Keratinocyte (primary cell): ENCODE results near the gene DNAJC7.

Experiments
- EZH2 ChIP-seq: IDR thresholded peaks from one replicate; pipeline ENCODE4 v1.6.1; 2012; ENCODE audit warnings: inconsistent platforms, mild to moderate bottlenecking, low read length, moderate library complexity
- TF ChIP-seq, protein P1 (sequence below), 3 experiments: IDR thresholded peaks in 1 of 3; conservative IDR thresholded peaks in 1 of 3; optimal IDR thresholded peaks in 1 of 3; 2 replicates in 2 of 3; 3 replicates in 1 of 3; pipeline versions ENCODE3 to v1.5.1; 2011; ENCODE audit warnings: low read length in 3 of 3, mild to moderate bottlenecking in 3 of 3, moderate library complexity in 2 of 3, control low read depth in 1 of 3, inconsistent platforms in 1 of 3; ENCODE audit not compliant: insufficient read depth in 2 of 3; ENCODE audit errors: extremely low read depth in 1 of 3

DNA sequence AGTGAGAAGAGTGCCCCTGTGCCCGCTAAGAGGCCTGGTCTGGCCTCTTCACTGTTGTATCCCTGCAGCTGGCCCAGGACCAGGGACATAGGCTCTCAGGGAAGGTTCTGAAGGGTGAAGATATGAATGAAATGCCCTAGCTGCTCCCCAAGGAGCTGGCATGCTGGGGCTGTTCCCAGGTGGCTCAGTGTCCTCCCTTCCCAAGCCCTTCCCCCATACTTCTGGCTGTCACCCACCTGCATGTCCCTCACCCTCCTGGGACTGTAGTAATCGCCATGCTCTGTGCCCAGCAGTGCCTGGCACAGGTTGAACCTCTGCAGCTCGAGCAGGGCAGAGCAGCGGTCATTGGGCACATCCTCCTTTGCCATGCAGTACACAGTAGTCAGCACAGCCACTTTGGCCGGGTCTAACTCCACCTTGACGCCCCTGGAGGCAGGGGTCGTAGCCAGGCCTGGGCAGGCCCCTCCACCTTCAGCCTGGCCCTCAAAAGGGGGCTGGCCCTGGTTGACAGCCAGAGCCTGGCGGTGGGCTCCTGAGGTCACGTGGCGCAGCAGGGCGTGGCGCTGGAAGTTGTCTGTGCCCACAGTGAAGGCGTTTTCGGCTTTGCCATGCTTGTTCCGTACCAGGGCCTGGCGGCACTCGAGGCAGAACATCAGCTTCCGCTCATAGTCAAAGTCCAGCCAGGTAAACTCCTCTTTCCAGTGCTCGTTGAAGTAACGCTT is 25.5 kb upstream of the DNAJC7 start:
- TF ChIP-seq, protein P1, sequence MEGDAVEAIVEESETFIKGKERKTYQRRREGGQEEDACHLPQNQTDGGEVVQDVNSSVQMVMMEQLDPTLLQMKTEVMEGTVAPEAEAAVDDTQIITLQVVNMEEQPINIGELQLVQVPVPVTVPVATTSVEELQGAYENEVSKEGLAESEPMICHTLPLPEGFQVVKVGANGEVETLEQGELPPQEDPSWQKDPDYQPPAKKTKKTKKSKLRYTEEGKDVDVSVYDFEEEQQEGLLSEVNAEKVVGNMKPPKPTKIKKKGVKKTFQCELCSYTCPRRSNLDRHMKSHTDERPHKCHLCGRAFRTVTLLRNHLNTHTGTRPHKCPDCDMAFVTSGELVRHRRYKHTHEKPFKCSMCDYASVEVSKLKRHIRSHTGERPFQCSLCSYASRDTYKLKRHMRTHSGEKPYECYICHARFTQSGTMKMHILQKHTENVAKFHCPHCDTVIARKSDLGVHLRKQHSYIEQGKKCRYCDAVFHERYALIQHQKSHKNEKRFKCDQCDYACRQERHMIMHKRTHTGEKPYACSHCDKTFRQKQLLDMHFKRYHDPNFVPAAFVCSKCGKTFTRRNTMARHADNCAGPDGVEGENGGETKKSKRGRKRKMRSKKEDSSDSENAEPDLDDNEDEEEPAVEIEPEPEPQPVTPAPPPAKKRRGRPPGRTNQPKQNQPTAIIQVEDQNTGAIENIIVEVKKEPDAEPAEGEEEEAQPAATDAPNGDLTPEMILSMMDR (optimal IDR thresholded peaks at IDR 0.05 in 1 of 3, IDR thresholded peaks at IDR 0.05 in 1 of 3, conservative IDR thresholded peaks at IDR 0.05 in 1 of 3; ENCODE audit: extremely low read depth in 1 of 3, insufficient read depth in 2 of 3, low read length in 3 of 3) = no peak
- TF ChIP-seq EZH2 = no peak
